Measurements from ENCODE around the gene ATRNL1. TPM values are rescaled to one million over a fixed set of nuclear protein-coding genes. Genes with fewer than 3 reads are reported as not detected.

Gene ATRNL1
- total and polyA plus RNA-seq, 2 experiments from 2014 or later: 4.8 to 29.7 TPM

GRCh38 chr10:115947104-115947503, 853.9 kb downstream of the ATRNL1 start:
- Mint-ChIP-seq H3K27me3 (ENCODE audit: insufficient read depth, low read depth, poor library complexity) (no peaks in the 10 kb centered on the region), H3K4me1 (peaks cover 21% of the 10 kb centered on the region), H3K27ac (no peak overlapping the region; the same call in 1 of the 2 replicates), H3K9me3 (no peaks in the 10 kb centered on the region), H3K4me3 (no peak overlapping the region), H3K36me3 (ENCODE audit: low read depth) (peaks cover 2% of the 10 kb centered on the region; the same call in 1 of the 3 replicates)
- no peak overlapping the region for H2AFZ ChIP-seq
- no peaks in the 10 kb centered on the region for H3F3A ChIP-seq (replicated peaks; ENCODE audit: low read depth)
- no peaks in the 10 kb centered on the region for H3K79me2 ChIP-seq (replicated peaks; ENCODE audit: insufficient read depth)
- peaks cover 14% of the 10 kb centered on the region; the same call in 1 of the 2 replicates for H3K4me1 ChIP-seq (ENCODE audit: insufficient read depth)
- H3K4me3 ChIP-seq: no peak overlapping the region
- no peaks in the 10 kb centered on the region for H4K20me1 ChIP-seq (replicated peaks; ENCODE audit: insufficient read depth)
- H3K36me3 ChIP-seq (ENCODE audit: insufficient read depth): no peaks in the 10 kb centered on the region
- H3K27me3 ChIP-seq (ENCODE audit: insufficient read depth): no peaks in the 10 kb centered on the region
- ATAC-seq (no peak), DNase-seq (ENCODE audit: low spot score) (peak; percentile 71)
- TF ChIP-seq ZNF462 (CRISPR knock-in tag; IDR thresholded peaks at IDR 0.05) (no peak), EZH2 (IDR thresholded peaks at IDR 0.05; ENCODE audit: low read depth, unreplicated experiment) (no peak), REST (IDR thresholded peaks at IDR 0.05; ENCODE audit: unreplicated experiment) (no peak), STAT1 (IDR thresholded peaks at IDR 0.05; ENCODE audit: unreplicated experiment) (no peak), POLR2AphosphoS5 (IDR thresholded peaks at IDR 0.05; ENCODE audit: low read depth) (no peak), NANOG (IDR thresholded peaks at IDR 0.05; ENCODE audit: borderline replicate concordance) (peak; percentile 50; the same call in 1 of the 2 replicates), ZNF114 (CRISPR knock-in tag; IDR thresholded peaks at IDR 0.05) (no peak)
- TF ChIP-seq, protein P1, sequence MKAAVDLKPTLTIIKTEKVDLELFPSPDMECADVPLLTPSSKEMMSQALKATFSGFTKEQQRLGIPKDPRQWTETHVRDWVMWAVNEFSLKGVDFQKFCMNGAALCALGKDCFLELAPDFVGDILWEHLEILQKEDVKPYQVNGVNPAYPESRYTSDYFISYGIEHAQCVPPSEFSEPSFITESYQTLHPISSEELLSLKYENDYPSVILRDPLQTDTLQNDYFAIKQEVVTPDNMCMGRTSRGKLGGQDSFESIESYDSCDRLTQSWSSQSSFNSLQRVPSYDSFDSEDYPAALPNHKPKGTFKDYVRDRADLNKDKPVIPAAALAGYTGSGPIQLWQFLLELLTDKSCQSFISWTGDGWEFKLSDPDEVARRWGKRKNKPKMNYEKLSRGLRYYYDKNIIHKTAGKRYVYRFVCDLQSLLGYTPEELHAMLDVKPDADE (IDR thresholded peaks at IDR 0.05): no peak
- no peak overlapping the region for H3K4me2 ChIP-seq
- H3K27ac ChIP-seq (ENCODE audit: low read depth): peak overlapping the region; percentile 17
- H3K9me2 ChIP-seq (ENCODE audit: insufficient read depth): no peaks in the 10 kb centered on the region; the same call in 1 of the 2 replicates

Measured in GM23338 (cell line).